GM12891 (cell line): ENCODE measurements around the gene CAMK2G.
"Not testable (repeated sequence)": the region's sequence is repeated elsewhere in the genome, so short reads cannot be mapped to it uniquely, and the experiment has no call there.

Experiments used
- POLR2A ChIP-seq: IDR thresholded peaks from 2 replicates; pipeline ENCODE4 v1.6.1; 2011; ENCODE audit warnings: low read depth, low read length, control low read depth
- POLR2AphosphoS5 ChIP-seq: IDR thresholded peaks from 2 replicates; pipeline ENCODE4 v1.6.1; 2011; ENCODE audit warnings: low read depth, low read length, control low read depth
- TAF1 ChIP-seq: IDR thresholded peaks from 2 replicates; pipeline ENCODE4 v1.6.1; 2011; ENCODE audit warnings: low read depth, low read length, control low read depth

DNA sequence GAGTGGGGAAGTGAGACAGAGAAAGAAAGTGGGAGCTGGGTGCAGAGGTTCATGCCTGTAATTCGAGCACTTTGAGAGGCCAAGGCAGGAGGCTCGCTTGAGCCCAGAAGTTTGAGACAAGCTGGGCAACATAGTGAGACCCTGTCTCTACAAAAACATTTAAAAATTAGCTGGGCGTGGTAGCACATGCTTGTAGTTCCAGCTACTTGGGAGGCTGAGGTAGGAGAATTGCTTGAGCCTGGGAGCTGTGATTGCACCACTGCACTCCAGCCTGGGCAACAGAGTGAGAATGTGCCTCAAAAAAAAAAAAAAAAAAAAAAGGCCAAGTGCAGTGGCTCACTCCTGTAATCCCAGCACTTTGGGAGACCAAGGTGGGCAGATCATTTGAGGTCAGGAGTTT is 16.5 kb upstream of the CAMK2G start:
- TF ChIP-seq POLR2A, POLR2AphosphoS5, TAF1: not testable (repeated sequence)
